Endodermal cell (in vitro differentiated cells): ENCODE data around the gene PRKAR1A. TPM values are rescaled to one million over a fixed set of nuclear protein-coding genes. Genes with fewer than 3 reads are reported as not detected.

Experiments
- DNase-seq: peaks from one replicate; pipeline ENCODE4 v3.0.0-alpha.2; 2017
- H3K27ac ChIP-seq: 2 replicates; pipeline ENCODE4 v1.5.1; 2013; ENCODE audit warnings: mild to moderate bottlenecking, low read depth, low read length, moderate library complexity
- H3K27me3 ChIP-seq: 2 replicates; pipeline ENCODE4 v1.6.1; 2013; ENCODE audit warnings: mild to moderate bottlenecking, low read length, moderate library complexity; ENCODE audit not compliant: insufficient read depth, control insufficient read depth, poor library complexity, severe bottlenecking
- H3K36me3 ChIP-seq: 2 replicates; pipeline ENCODE4 v1.7.0; 2013; ENCODE audit warnings: mild to moderate bottlenecking, low read length, moderate library complexity; ENCODE audit not compliant: control insufficient read depth, insufficient read depth
- H3K4me1 ChIP-seq: one replicate; pipeline ENCODE4 v1.7.0; 2013; ENCODE audit warnings: low read length; ENCODE audit not compliant: control insufficient read depth, insufficient read depth
- H3K4me3 ChIP-seq: 2 replicates; pipeline ENCODE4 v1.5.1; 2013; ENCODE audit warnings: mild to moderate bottlenecking, low read length, moderate library complexity
- H3K9ac ChIP-seq: 2 replicates; pipeline ENCODE4 v1.6.1; 2013; ENCODE audit warnings: mild to moderate bottlenecking, low read length, moderate library complexity; ENCODE audit not compliant: poor library complexity, severe bottlenecking; ENCODE audit errors: extremely low read depth
- H3K9me3 ChIP-seq: 2 replicates; pipeline ENCODE4 v1.6.1; 2013; ENCODE audit warnings: mild to moderate bottlenecking, low read length, moderate library complexity; ENCODE audit not compliant: control insufficient read depth
- H3K27ac Mint-ChIP-seq: 2 replicates; pipeline ENCODE4 v1.8.0; 2020; ENCODE audit warnings: mixed read lengths
- H3K27me3 Mint-ChIP-seq: 2 replicates; pipeline ENCODE4 v1.8.0; 2021; ENCODE audit warnings: mild to moderate bottlenecking, mixed read lengths; ENCODE audit not compliant: insufficient read depth
- H3K36me3 Mint-ChIP-seq: 2 replicates; pipeline ENCODE4 v1.8.0; 2020; ENCODE audit warnings: low read depth, mixed read lengths
- H3K4me1 Mint-ChIP-seq: 2 replicates; pipeline ENCODE4 v1.8.0; 2020; ENCODE audit warnings: mixed read lengths
- H3K4me3 Mint-ChIP-seq: 2 replicates; pipeline ENCODE4 v1.8.0; 2020; ENCODE audit warnings: mild to moderate bottlenecking, moderate library complexity, mixed read lengths
- H3K9me3 Mint-ChIP-seq: 2 replicates; pipeline ENCODE4 v1.8.0; 2020; ENCODE audit warnings: mild to moderate bottlenecking, mixed read lengths
- WGBS, 2 experiments: methylation state at CpG; one replicate each; pipeline versions ENCODE4 v1.1.5 to v1.1.7; 2013; ENCODE audit warnings: missing lambda C conversion rate in 2 of 2, mixed read lengths in 1 of 2; ENCODE audit not compliant: insufficient coverage in 1 of 2, insufficient read length in 1 of 2; 5-methylcytosine and 5-hydroxymethylcytosine counted together
- total RNA-seq, 2 donors: library from RNA; stranded (reverse); fragmentation: NEBNext Ultra II Directional in 1 of 2; extraction: Animal tissue kit (Norgen Biotek cat#: 25700) in 1 of 2; gene quantifications; 2 replicates in 1 of 2; 3 replicates in 1 of 2; pipeline ENCODE4 v1.2.1, GENCODE V29; 2021
- TF ChIP-seq, protein P1 (sequence below): fragments of 200-600 bp; sonication (generic); conservative IDR thresholded peaks from 2 replicates; pipeline ENCODE4 v1.5.0; 2021; ENCODE audit warnings: antibody characterized with exemption, mild to moderate bottlenecking

PRKAR1A gene
- total RNA-seq, 2 donors from 2014 or later, result 194 to 227 TPM

DNA sequence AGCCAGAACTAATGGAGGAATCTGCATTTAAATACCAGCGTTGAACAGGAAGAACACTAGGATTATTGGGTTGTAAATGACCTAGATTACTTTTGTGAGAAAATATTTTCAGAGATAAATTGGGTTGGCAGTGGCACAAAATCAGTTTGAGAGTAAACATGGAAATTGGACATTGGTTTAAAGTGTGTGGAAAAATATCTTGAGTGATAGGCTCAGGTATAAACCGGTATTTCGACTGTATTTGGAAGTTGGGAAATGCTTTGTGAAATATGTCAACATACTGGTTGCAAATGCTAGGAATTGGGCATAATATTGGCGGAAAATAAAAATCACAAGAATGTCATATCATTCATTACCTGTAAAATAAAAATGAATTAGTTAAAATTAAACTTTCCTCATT, 15.1 kb downstream of the PRKAR1A start:
- peaks cover 2% of the 10 kb centered on the region for H3K4me1 ChIP-seq
- H3K4me3 ChIP-seq, result no peak overlapping the region
- H3K9me3 ChIP-seq, result no peaks in the 10 kb centered on the region
- peaks cover 99% of the 10 kb centered on the region for H3K36me3 ChIP-seq
- no peaks in the 10 kb centered on the region for H3K27me3 ChIP-seq
- H3K9ac ChIP-seq, result no peak overlapping the region
- no peak overlapping the region for H3K27ac ChIP-seq
- H3K27me3 Mint-ChIP-seq, result no peaks in the 10 kb centered on the region
- H3K4me3 Mint-ChIP-seq, result no peak overlapping the region
- TF ChIP-seq, protein P1, sequence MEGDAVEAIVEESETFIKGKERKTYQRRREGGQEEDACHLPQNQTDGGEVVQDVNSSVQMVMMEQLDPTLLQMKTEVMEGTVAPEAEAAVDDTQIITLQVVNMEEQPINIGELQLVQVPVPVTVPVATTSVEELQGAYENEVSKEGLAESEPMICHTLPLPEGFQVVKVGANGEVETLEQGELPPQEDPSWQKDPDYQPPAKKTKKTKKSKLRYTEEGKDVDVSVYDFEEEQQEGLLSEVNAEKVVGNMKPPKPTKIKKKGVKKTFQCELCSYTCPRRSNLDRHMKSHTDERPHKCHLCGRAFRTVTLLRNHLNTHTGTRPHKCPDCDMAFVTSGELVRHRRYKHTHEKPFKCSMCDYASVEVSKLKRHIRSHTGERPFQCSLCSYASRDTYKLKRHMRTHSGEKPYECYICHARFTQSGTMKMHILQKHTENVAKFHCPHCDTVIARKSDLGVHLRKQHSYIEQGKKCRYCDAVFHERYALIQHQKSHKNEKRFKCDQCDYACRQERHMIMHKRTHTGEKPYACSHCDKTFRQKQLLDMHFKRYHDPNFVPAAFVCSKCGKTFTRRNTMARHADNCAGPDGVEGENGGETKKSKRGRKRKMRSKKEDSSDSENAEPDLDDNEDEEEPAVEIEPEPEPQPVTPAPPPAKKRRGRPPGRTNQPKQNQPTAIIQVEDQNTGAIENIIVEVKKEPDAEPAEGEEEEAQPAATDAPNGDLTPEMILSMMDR, result no peak
- H3K9me3 Mint-ChIP-seq, result no peaks in the 10 kb centered on the region
- 86 to 96% methylated on average over 1 to 3 of the region's 4 CpGs for WGBS, 2 experiments
- H3K4me1 Mint-ChIP-seq, result peaks cover 44% of the 10 kb centered on the region
- no peak overlapping the region for H3K27ac Mint-ChIP-seq
- DNase-seq, result no peak
- peaks cover 83% of the 10 kb centered on the region for H3K36me3 Mint-ChIP-seq

DNA sequence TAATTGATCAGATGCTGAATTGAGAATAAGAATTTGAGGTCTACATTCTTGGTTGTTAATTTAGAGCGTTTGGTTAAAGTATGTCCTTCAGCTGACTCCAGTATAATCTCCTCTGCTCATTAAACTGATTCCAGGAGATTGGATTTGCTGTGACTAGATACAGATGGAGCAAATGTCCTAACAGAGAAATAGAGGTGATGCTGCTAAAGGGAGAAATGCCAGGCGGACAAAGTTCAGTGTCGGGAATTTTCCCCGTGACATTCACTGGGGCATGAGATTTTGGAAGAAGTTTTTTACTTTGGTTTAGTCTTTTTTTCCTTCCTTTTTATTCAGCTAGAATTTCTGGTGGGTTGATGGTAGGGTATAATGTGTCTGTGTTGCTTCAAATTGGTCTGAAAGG, 19.0 kb downstream of the PRKAR1A start:
- H3K27ac Mint-ChIP-seq, result no peak overlapping the region
- no peaks in the 10 kb centered on the region for H3K9me3 Mint-ChIP-seq
- peaks cover 98% of the 10 kb centered on the region for H3K36me3 ChIP-seq
- no peaks in the 10 kb centered on the region for H3K27me3 Mint-ChIP-seq
- no peak overlapping the region for H3K4me3 ChIP-seq
- H3K4me3 Mint-ChIP-seq, result no peak overlapping the region
- peaks cover 15% of the 10 kb centered on the region for H3K4me1 Mint-ChIP-seq
- H3K9me3 ChIP-seq, result no peaks in the 10 kb centered on the region
- H3K9ac ChIP-seq, result no peak overlapping the region
- TF ChIP-seq, protein P1, result no peak
- no peaks in the 10 kb centered on the region for H3K4me1 ChIP-seq
- 92 to 100% methylated on average over 1 to 4 of the region's 4 CpGs for WGBS, 2 experiments
- no peaks in the 10 kb centered on the region for H3K27me3 ChIP-seq
- H3K36me3 Mint-ChIP-seq, result peaks cover 76% of the 10 kb centered on the region
- no peak overlapping the region for H3K27ac ChIP-seq
- no peak for DNase-seq

DNA sequence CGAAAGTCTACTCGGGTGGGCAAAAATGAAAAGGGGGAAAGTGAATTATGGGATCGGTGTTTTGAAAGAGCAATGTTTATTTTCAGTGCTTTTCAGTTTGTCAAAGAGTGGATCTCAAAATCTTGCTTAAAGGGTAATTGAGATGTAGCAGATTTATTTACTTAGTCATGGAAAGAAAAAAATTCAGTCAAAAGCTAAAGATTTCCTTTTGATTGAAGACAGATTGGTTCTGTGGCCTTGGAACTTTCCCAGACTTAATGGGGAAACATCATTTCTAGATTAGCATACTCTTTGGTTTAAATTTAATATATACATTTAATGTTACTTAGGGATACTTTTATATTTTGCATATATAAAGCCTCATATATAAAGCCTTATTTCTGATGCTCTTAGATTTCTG, 20.6 kb downstream of the PRKAR1A start:
- no peaks in the 10 kb centered on the region for H3K4me1 ChIP-seq
- H3K36me3 Mint-ChIP-seq, result peaks cover 68% of the 10 kb centered on the region
- H3K27me3 Mint-ChIP-seq, result no peaks in the 10 kb centered on the region
- H3K36me3 ChIP-seq, result peaks cover 97% of the 10 kb centered on the region
- H3K9me3 Mint-ChIP-seq, result no peaks in the 10 kb centered on the region
- H3K4me3 ChIP-seq, result no peak overlapping the region
- H3K27ac ChIP-seq, result no peak overlapping the region
- DNase-seq, result no peak
- H3K27me3 ChIP-seq, result no peaks in the 10 kb centered on the region
- no peak overlapping the region for H3K4me3 Mint-ChIP-seq
- H3K27ac Mint-ChIP-seq, result no peak overlapping the region
- TF ChIP-seq, protein P1, result no peak
- 90 to 100% methylated on average over 1 to 3 of the region's 3 CpGs for WGBS, 2 experiments
- H3K9me3 ChIP-seq, result no peaks in the 10 kb centered on the region
- no peak overlapping the region for H3K9ac ChIP-seq
- H3K4me1 Mint-ChIP-seq, result peaks cover 4% of the 10 kb centered on the region
